GM12865 (cell line): ENCODE data around the gene MT1G.

Experiments
- DNase-seq: peaks from one replicate; pipeline ENCODE4 v3.0.0; 2010; ENCODE audit warnings: low read depth
- H3K4me3 ChIP-seq: 2 replicates; pipeline ENCODE4 v1.5.1; 2011; ENCODE audit warnings: mild to moderate bottlenecking, low read depth, low read length, control low read depth
- CTCF ChIP-seq: IDR thresholded peaks from 2 replicates; pipeline ENCODE4 v1.5.1; 2011; ENCODE audit warnings: low read length, control low read depth, low read depth, inconsistent platforms; ENCODE audit not compliant: insufficient read depth; ENCODE audit errors: missing control alignments

The MT1G gene

GRCh38 chr16:56620339-56620897 is 47.4 kb downstream of the MT1G start:
- DNase-seq: no peak
- TF ChIP-seq CTCF: no peak
- H3K4me3 ChIP-seq: no peak overlapping the region

- TF ChIP-seq CTCF: no peak
- no peak overlapping the region for H3K4me3 ChIP-seq
- DNase-seq: no peak
Observed at GRCh38 chr16:56618138-56618537, 49.7 kb downstream of the MT1G start.

- no peak overlapping the region for H3K4me3 ChIP-seq
- TF ChIP-seq CTCF: no peak
- no peak for DNase-seq
Observed at GRCh38 chr16:56617212-56618085, 50.4 kb downstream of the MT1G start.
